RPMI7951 (cell line): ENCODE data around the gene ZNF699. TPM values are rescaled to one million over a fixed set of nuclear protein-coding genes. Genes with fewer than 3 reads are reported as not detected.
"Not testable (repeated sequence)": the region's sequence is repeated elsewhere in the genome, so short reads cannot be mapped to it uniquely, and the experiment has no call there.

Experiments used
- DNase-seq: peaks from one replicate; pipeline ENCODE4 v3.0.0-alpha.2; 2012; ENCODE audit warnings: low read depth
- total RNA-seq: library from RNA; depleted of rRNA; stranded (reverse); fragments of >200 nt; shearing (Covaris generic); gene quantifications from 2 replicates; pipeline ENCODE4 v1.2.3, GENCODE V29; 2014; rRNA removed

The ZNF699 gene
- total RNA-seq = 10.1 and 11.7 TPM in 2 replicates

GRCh38 chr19:9309139-9309973 is at the start of gene ZNF699:
Gene ZNF699 (minus strand): TSS chr19:9309838. CDS start chr19:9305119, 4,719 bp downstream.
- DNase-seq = peak; percentile 97

- no peak for DNase-seq
Measured at GRCh38 chr19:9354651-9355050, 45.0 kb upstream of the ZNF699 start.

- DNase-seq = no peak
Measured at GRCh38 chr19:9353011-9353410, 43.4 kb upstream of the ZNF699 start.

- DNase-seq = no peak
Measured at GRCh38 chr19:9352505-9352904, 42.9 kb upstream of the ZNF699 start.

GRCh38 chr19:9348671-9349070 is 39.0 kb upstream of the ZNF699 start:
- DNase-seq = no peak

- DNase-seq = no peak
Measured at GRCh38 chr19:9348253-9348652, 38.6 kb upstream of the ZNF699 start.

- no peak for DNase-seq
Measured at GRCh38 chr19:9345005-9345404, 35.4 kb upstream of the ZNF699 start.

- no peak for DNase-seq
Measured at GRCh38 chr19:9342610-9343304, 33.1 kb upstream of the ZNF699 start.

- DNase-seq = no peak
Measured at GRCh38 chr19:9329999-9330398, 20.4 kb upstream of the ZNF699 start.

- no peak for DNase-seq
Measured at GRCh38 chr19:9324584-9324962, 14.9 kb upstream of the ZNF699 start.

GRCh38 chr19:9323919-9324583 is 14.4 kb upstream of the ZNF699 start, which contains the start of gene ZNF559:
Gene ZNF559 (plus strand): TSS chr19:9324179. CDS start chr19:9338550, 14,371 bp downstream.
- peak; percentile 94 for DNase-seq

- DNase-seq = peak; percentile 90
Measured at GRCh38 chr19:9323557-9323918, 13.9 kb upstream of the ZNF699 start.

GRCh38 chr19:9322201-9322600 is 12.6 kb upstream of the ZNF699 start:
- not testable (repeated sequence) for DNase-seq

- DNase-seq = not testable (repeated sequence)
Measured at GRCh38 chr19:9321756-9322155, 12.1 kb upstream of the ZNF699 start.

GRCh38 chr19:9321338-9321737 is 11.7 kb upstream of the ZNF699 start:
- DNase-seq = no peak

- DNase-seq = no peak
Measured at GRCh38 chr19:9313756-9314155, 4.1 kb upstream of the ZNF699 start.

GRCh38 chr19:9309974-9310446 is 372 bp upstream of the ZNF699 start:
- DNase-seq = peak; percentile 89

- DNase-seq = no peak
Measured at GRCh38 chr19:9308091-9308770, 1.4 kb downstream of the ZNF699 start.

- peak; percentile 80 for DNase-seq
Measured at GRCh38 chr19:9306443-9306842, 3.2 kb downstream of the ZNF699 start.

- no peak for DNase-seq
Measured at GRCh38 chr19:9296336-9296735, 13.3 kb downstream of the ZNF699 start.

- peak; percentile 16 for DNase-seq
Measured at GRCh38 chr19:9295411-9295849, 14.2 kb downstream of the ZNF699 start.
